ENCODE measurements around the gene TCF4.

Gene TCF4

DNA sequence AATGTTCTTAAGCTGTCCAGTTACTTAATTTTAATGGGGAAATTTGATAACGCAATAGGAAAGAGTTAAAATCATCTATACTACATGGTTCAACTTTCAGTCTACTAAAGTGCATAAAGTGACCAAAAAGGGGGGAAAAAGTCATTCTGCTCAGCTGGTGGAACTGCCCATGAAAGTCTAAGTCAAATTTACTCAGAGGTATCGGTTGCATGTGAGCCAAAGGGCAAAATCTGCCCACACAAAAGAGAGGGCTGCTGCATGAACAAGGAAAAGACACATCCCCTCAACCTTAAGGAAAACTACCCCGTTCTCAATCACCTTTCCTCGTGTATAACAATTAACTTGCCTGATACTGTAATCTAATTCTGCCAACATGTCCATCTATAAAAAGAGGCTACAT is 126.1 kb downstream of the TCF4 start:
- TF ChIP-seq, protein P1, sequence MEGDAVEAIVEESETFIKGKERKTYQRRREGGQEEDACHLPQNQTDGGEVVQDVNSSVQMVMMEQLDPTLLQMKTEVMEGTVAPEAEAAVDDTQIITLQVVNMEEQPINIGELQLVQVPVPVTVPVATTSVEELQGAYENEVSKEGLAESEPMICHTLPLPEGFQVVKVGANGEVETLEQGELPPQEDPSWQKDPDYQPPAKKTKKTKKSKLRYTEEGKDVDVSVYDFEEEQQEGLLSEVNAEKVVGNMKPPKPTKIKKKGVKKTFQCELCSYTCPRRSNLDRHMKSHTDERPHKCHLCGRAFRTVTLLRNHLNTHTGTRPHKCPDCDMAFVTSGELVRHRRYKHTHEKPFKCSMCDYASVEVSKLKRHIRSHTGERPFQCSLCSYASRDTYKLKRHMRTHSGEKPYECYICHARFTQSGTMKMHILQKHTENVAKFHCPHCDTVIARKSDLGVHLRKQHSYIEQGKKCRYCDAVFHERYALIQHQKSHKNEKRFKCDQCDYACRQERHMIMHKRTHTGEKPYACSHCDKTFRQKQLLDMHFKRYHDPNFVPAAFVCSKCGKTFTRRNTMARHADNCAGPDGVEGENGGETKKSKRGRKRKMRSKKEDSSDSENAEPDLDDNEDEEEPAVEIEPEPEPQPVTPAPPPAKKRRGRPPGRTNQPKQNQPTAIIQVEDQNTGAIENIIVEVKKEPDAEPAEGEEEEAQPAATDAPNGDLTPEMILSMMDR (conservative IDR thresholded peaks at IDR 0.05; ENCODE audit: low read depth, low read length) = no peak
- no peak for DNase-seq (ENCODE audit: low read depth)
- H3K4me3 ChIP-seq (ENCODE audit: low read length) = no peak overlapping the region

DNA sequence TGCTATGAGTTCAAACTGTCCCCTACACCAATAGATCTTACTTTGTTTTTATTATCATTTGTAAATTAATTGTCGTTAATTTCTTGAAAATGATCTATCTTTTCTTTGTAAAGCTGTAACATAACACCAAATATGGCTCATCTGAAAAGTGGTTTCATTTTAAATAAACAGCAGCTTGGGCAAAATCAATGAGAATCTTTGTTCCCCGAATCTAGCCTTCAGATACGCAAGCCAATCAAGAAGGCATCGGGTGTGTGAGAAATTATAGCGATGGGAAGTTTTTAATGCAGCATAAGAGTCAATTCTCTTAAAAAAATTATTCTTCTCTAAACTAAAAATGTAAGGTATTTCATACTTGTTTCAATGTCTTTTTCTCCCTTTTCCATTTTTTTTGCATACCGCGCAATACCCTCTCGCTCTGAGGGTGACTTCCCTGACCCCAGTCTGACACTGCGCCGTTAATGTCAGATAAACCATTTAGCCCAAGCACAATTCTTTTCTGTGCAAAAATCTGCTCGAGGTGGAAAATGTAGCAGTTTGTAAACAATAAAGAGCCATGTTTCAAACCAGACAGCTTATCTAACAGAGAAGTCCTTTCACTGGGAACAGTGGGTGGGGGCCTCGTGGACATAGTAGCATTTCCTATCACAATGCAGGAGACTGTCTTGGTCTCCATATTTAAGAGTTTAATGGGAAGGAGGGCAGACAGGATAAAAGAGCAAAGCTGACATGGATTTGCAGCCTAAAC is 129.4 kb downstream of the TCF4 start:
- H3K4me3 ChIP-seq (ENCODE audit: low read length) = no peak overlapping the region
- DNase-seq (ENCODE audit: low read depth) = no peak
- TF ChIP-seq, protein P1 (conservative IDR thresholded peaks at IDR 0.05; ENCODE audit: low read depth, low read length) = no peak

DNA sequence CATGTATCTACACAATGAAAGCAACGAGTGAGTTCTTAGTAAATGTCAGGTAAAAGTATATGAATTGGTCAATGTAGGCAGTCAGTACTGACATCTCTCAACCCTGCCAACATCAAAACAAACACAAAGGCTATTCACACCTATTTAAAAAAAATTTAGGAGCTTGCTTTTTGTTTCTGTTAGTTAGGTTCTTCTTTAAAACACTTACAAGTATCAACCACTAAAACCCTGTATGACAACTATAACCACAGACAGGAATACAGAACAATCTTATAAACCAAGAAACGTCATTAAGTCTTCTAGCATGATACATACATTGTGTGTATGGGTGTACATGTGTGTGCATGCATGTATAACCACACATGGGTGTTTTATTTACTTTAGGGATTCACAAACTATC is 131.0 kb downstream of the TCF4 start:
- H3K4me3 ChIP-seq (ENCODE audit: low read length) = no peak overlapping the region
- DNase-seq (ENCODE audit: low read depth) = no peak
- TF ChIP-seq, protein P1 (conservative IDR thresholded peaks at IDR 0.05; ENCODE audit: low read depth, low read length) = no peak

DNA sequence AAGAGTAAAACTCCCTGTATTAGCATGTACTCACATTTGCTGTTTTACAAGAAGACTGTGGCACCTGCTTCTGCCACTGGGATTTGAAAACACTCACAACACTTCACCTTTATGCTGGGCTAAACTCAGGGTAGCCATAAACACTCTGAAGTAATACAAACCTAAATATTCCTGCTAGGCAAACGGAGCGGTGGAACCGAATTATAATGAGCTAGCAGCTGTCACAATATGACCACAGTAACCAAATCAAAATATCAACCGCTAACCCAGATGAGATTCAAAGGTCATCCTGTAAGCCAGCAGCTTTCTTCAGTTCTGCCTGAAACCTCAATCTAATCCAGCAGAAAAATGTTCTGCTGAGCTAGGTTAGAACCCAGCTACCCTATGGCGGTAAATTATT is 132.1 kb downstream of the TCF4 start:
- no peak overlapping the region for H3K4me3 ChIP-seq (ENCODE audit: low read length)
- TF ChIP-seq, protein P1 (conservative IDR thresholded peaks at IDR 0.05; ENCODE audit: low read depth, low read length) = no peak
- no peak for DNase-seq (ENCODE audit: low read depth)

DNA sequence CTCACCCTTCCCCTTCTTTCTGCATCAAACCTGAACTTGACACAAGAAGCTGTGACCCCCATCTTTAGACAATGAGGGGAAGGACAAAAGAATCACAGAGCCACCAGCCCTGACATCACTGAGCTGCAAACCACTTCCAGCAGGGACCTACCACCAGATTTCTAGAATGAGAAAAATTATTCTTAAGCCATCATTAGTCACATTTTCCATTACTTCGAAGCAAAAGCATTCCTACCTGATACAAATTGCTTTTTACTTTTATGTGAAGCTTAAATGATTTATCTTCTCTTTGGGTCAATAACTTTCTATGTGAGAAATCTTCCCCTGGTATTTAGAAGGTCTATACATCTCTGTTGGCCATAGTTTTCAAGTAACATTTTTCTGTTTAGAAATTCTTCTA is 134.8 kb downstream of the TCF4 start:
- TF ChIP-seq, protein P1 (conservative IDR thresholded peaks at IDR 0.05; ENCODE audit: low read depth, low read length) = no peak
- H3K4me3 ChIP-seq (ENCODE audit: low read length) = no peak overlapping the region
- no peak for DNase-seq (ENCODE audit: low read depth)

DNA sequence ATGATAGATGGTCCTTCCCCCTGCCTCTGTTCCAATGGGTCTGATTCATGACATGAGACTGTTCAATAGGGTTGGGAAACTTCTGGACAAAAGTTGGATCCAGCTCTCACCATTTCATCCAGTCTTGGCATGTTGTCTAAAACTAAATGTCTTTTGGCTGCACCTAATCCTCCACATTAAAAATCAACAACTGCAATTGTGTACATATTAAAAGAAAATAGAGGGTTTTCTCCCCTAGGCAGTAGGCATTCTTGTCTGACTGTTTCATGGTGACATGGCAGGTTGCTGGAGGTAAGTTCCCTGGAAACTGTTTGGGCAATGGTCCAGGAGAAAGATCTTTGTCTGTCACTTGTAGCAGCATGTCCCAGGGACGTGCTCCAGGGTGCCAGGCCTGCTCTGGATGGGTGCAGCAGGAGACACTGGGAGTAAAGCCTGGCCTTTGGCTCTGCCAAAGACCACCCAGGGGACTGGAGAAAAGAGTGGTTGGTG is 135.8 kb downstream of the TCF4 start:
- DNase-seq (ENCODE audit: low read depth) = no peak
- TF ChIP-seq, protein P1 (conservative IDR thresholded peaks at IDR 0.05; ENCODE audit: low read depth, low read length) = no peak
- H3K4me3 ChIP-seq (ENCODE audit: low read length) = no peak overlapping the region
